Suprapubic skin (tissue), 4 donors: ENCODE data around the gene TTC1.

Source experiments
- CTCF ChIP-seq, 2 donors: fragments of 200-600 bp in 1 of 2; fragments of 450-650 bp in 1 of 2; sonication (generic) in 1 of 2; IDR thresholded peaks; one replicate each; pipeline ENCODE4 v1.5.1; 2016 to 2019; ENCODE audit warnings: antibody characterized with exemption in 2 of 2, mild to moderate bottlenecking in 1 of 2, moderate library complexity in 1 of 2
- EP300 ChIP-seq: sonication (generic); formaldehyde crosslinking; IDR thresholded peaks from one replicate; pipeline ENCODE4 v1.6.1; 2017; ENCODE audit warnings: antibody characterized with exemption
- POLR2A ChIP-seq, 2 donors: fragments of 450-650 bp; IDR thresholded peaks; one replicate each; pipeline ENCODE4 v1.6.1; 2017; ENCODE audit warnings: antibody characterized with exemption in 2 of 2, mild to moderate bottlenecking in 2 of 2, moderate library complexity in 2 of 2
- POLR2AphosphoS5 ChIP-seq, 3 donors: sonication (generic); formaldehyde crosslinking; IDR thresholded peaks; one replicate each; pipeline ENCODE4 v1.6.1; 2017; ENCODE audit warnings: antibody characterized with exemption in 3 of 3

GRCh38 chr5:160020266-160020770 lies 11.4 kb downstream of the TTC1 start:
- TF ChIP-seq CTCF (IDR thresholded peaks at IDR 0.05) (no peak), POLR2A (IDR thresholded peaks at IDR 0.05) (no peak), POLR2AphosphoS5 (IDR thresholded peaks at IDR 0.05) (no peak), EP300 (no peak)
